Panc1 (cell line): ENCODE data around the gene PHF19. TPM values are rescaled to one million over a fixed set of nuclear protein-coding genes. Genes with fewer than 3 reads are reported as not detected.
A peak's percentile ranks its signal among the peaks of the same experiment; 100 is the strongest.

Experiments
- ATAC-seq: fragments of 200-7000 bp; cut with Tn5 transposase; 2 replicates; pipeline ENCODE4 v1.9.1; 2020; ENCODE audit warnings: mild to moderate bottlenecking, moderate library complexity
- BruUV-seq: library from RNA; stranded (reverse); fragments of 400-500 nt; replicated peaks from 2 replicates; lab custom pipeline; 2021; lab: Mats Ljungman, UMichigan
- CTCF ChIA-PET: fragments of 300-600 bp; sonication (Branson Sonifier 250); formaldehyde crosslinking; loops from one replicate; lab custom pipeline; 2022; ENCODE audit warnings: antibody characterized with exemption; lab: Charles Lee
- POLR2A ChIA-PET: fragments of 300-600 bp; sonication (Branson Sonifier 250); formaldehyde crosslinking; loops from one replicate; lab custom pipeline; 2022; ENCODE audit warnings: antibody characterized with exemption; lab: Charles Lee
- DNase-seq: peaks from one replicate; pipeline ENCODE4 v3.0.0-alpha.2; 2010; ENCODE audit warnings: low read depth, low spot score
- H3K27ac ChIP-seq: 2 replicates; pipeline ENCODE4 v1.5.1; 2011; ENCODE audit warnings: mild to moderate bottlenecking, low read length, inconsistent platforms
- H3K27me3 ChIP-seq: fragments of 200-500 bp; sonication (Bioruptor generic); 2 replicates; pipeline ENCODE4 v1.6.0; 2014; ENCODE audit warnings: low read length, inconsistent platforms; ENCODE audit not compliant: control insufficient read depth, insufficient read depth
- H3K36me3 ChIP-seq: fragments of 200-500 bp; sonication (Bioruptor generic); 2 replicates; pipeline ENCODE4 v1.5.1; 2014; ENCODE audit warnings: inconsistent platforms, mild to moderate bottlenecking, low read length, moderate library complexity; ENCODE audit not compliant: control insufficient read depth, insufficient read depth
- H3K4me1 ChIP-seq: 2 replicates; pipeline ENCODE4 v1.5.1; 2011; ENCODE audit warnings: inconsistent platforms, mild to moderate bottlenecking, low read length, moderate library complexity; ENCODE audit not compliant: control insufficient read depth, insufficient read depth
- H3K4me3 ChIP-seq, 2 experiments: 2 replicates each; pipeline ENCODE4 v1.5.1; 2011 to 2012; ENCODE audit warnings: low read depth in 2 of 2, low read length in 2 of 2, mild to moderate bottlenecking in 2 of 2, inconsistent platforms in 1 of 2, moderate library complexity in 1 of 2
- H3K9me3 ChIP-seq: fragments of 200-500 bp; sonication (Bioruptor generic); 2 replicates; pipeline ENCODE4 v1.5.1; 2014; ENCODE audit warnings: low read depth, mild to moderate bottlenecking, inconsistent platforms, low read length, moderate library complexity; ENCODE audit not compliant: control insufficient read depth, insufficient read depth
- POLR2AphosphoS5 ChIP-seq: IDR thresholded peaks from 2 replicates; pipeline ENCODE4 v1.6.1; 2012; ENCODE audit warnings: mild to moderate bottlenecking, low read depth, low read length, moderate library complexity
- SIN3A ChIP-seq: IDR thresholded peaks from 2 replicates; pipeline ENCODE4 v1.6.1; 2012; ENCODE audit warnings: low read depth, mild to moderate bottlenecking, low read length, moderate library complexity, borderline replicate concordance; ENCODE audit not compliant: insufficient read depth
- TCF7L2 ChIP-seq: IDR thresholded peaks from 2 replicates; pipeline ENCODE4 v1.6.1; 2011; ENCODE audit warnings: mild to moderate bottlenecking, low read depth, low read length, inconsistent platforms
- in situ Hi-C: cut with HindIII; loops from 2 replicates; pipeline ENCODE4 v1.10.0; 2016; ENCODE audit warnings: low sequenced_read_pairs, low pct_unique_long_range_greater_than_20kb
- intact Hi-C: fragments of 100-400 bp; cut with micrococcal nuclease; formaldehyde crosslinking; loops from one replicate; pipeline ENCODE4 v1.10.0; 2022; ENCODE audit not compliant: unreplicated experiment
- total RNA-seq: library from RNA; stranded (reverse); gene quantifications from one replicate; pipeline ENCODE4 v1.2.1, GENCODE V29; 2021; ENCODE audit not compliant: unreplicated experiment
- TF ChIP-seq, protein P1 (sequence below): fragments of 450-650 bp; IDR thresholded peaks from 2 replicates; pipeline ENCODE4 v1.5.1; 2017; ENCODE audit warnings: mild to moderate bottlenecking
- TF ChIP-seq, protein P2 (sequence below), 2 experiments: IDR thresholded peaks; 2 replicates each; pipeline ENCODE4 v1.6.1; 2011 to 2012; ENCODE audit warnings: low read depth in 2 of 2, control low read depth in 1 of 2, low read length in 1 of 2, mild to moderate bottlenecking in 1 of 2, moderate library complexity in 1 of 2; ENCODE audit not compliant: insufficient read depth in 1 of 2

Gene PHF19
- total RNA-seq, 1 experiment from 2014 or later: 91.1 TPM

DNA sequence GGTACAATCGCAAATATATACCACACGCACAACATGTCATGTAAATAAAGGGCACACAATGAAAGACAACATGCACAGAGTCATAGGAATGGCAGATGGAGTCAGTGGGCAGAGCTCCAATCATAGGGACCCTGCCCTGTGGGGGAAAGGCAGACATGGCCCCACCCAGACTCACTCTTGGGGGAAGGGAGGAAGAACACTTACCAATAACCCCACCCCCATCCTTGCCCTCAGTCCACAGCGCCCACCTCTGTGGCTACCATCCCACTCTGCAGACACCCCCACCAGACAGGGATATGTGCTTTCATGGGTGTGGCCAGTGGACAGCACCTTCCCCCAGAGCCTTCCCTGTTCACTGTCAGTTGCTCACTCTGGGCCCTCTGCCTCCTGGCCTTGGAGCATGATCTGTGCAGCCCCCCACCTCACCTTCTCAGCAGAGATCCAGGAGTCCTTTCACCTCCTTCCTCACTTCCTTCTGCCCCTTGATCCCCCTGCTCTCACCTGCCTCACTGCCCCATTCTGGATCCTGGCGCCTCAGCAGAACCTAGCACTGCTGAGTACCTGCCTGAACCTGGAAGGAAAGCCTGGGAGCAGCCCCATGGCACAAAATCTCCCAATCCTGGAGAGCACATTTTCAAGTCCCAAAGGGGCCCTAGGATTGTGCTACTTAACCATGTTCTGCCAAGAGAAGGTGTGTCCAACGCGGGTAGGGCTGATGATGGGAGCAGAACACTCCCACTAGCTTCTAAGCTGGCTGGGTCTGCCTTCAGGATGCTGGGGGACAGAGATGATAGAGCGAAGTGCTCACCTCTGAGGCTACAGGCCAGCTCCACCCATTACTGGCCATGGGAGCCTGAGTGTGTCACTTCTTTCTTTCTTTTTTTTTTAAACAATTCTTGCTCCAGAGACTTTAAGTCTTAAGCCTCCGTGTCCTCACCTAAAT, 1.5 kb upstream of the PHF19 start:
- Histone ChIP-seq H3K27ac (peak overlapping the region; percentile 91), H3K4me3 (peak overlapping the region in 1 of 2 experiments; percentile 63; a peak in 1 of 4 replicates), H3K27me3 (no peaks in the 10 kb centered on the region), H3K9me3 (no peaks in the 10 kb centered on the region), H3K4me1 (peaks cover 36% of the 10 kb centered on the region), H3K36me3 (no peaks in the 10 kb centered on the region; the same call in 1 of the 2 replicates)
- in situ Hi-C loops (no loop called here), intact Hi-C loops (loop anchor here (5.0 kb wide), 1 partner anchor 49 kb away; the partner anchor contains the start of gene TRAF1)
- DNase-seq (no peak), ATAC-seq (no peak)
- ChIA-PET POLR2A (no interaction called here), CTCF (no interaction called here)
- TF ChIP-seq SIN3A (no peak), TCF7L2 (no peak), POLR2AphosphoS5 (no peak)
- TF ChIP-seq, protein P1, sequence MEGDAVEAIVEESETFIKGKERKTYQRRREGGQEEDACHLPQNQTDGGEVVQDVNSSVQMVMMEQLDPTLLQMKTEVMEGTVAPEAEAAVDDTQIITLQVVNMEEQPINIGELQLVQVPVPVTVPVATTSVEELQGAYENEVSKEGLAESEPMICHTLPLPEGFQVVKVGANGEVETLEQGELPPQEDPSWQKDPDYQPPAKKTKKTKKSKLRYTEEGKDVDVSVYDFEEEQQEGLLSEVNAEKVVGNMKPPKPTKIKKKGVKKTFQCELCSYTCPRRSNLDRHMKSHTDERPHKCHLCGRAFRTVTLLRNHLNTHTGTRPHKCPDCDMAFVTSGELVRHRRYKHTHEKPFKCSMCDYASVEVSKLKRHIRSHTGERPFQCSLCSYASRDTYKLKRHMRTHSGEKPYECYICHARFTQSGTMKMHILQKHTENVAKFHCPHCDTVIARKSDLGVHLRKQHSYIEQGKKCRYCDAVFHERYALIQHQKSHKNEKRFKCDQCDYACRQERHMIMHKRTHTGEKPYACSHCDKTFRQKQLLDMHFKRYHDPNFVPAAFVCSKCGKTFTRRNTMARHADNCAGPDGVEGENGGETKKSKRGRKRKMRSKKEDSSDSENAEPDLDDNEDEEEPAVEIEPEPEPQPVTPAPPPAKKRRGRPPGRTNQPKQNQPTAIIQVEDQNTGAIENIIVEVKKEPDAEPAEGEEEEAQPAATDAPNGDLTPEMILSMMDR: no peak
- TF ChIP-seq, protein P2, sequence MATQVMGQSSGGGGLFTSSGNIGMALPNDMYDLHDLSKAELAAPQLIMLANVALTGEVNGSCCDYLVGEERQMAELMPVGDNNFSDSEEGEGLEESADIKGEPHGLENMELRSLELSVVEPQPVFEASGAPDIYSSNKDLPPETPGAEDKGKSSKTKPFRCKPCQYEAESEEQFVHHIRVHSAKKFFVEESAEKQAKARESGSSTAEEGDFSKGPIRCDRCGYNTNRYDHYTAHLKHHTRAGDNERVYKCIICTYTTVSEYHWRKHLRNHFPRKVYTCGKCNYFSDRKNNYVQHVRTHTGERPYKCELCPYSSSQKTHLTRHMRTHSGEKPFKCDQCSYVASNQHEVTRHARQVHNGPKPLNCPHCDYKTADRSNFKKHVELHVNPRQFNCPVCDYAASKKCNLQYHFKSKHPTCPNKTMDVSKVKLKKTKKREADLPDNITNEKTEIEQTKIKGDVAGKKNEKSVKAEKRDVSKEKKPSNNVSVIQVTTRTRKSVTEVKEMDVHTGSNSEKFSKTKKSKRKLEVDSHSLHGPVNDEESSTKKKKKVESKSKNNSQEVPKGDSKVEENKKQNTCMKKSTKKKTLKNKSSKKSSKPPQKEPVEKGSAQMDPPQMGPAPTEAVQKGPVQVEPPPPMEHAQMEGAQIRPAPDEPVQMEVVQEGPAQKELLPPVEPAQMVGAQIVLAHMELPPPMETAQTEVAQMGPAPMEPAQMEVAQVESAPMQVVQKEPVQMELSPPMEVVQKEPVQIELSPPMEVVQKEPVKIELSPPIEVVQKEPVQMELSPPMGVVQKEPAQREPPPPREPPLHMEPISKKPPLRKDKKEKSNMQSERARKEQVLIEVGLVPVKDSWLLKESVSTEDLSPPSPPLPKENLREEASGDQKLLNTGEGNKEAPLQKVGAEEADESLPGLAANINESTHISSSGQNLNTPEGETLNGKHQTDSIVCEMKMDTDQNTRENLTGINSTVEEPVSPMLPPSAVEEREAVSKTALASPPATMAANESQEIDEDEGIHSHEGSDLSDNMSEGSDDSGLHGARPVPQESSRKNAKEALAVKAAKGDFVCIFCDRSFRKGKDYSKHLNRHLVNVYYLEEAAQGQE (IDR thresholded peaks at IDR 0.05; ENCODE audit: insufficient read depth in 1 of 2, low read depth in 2 of 2, low read length in 1 of 2): no peak
- BruUV-seq: TSS peak; percentile 91

DNA sequence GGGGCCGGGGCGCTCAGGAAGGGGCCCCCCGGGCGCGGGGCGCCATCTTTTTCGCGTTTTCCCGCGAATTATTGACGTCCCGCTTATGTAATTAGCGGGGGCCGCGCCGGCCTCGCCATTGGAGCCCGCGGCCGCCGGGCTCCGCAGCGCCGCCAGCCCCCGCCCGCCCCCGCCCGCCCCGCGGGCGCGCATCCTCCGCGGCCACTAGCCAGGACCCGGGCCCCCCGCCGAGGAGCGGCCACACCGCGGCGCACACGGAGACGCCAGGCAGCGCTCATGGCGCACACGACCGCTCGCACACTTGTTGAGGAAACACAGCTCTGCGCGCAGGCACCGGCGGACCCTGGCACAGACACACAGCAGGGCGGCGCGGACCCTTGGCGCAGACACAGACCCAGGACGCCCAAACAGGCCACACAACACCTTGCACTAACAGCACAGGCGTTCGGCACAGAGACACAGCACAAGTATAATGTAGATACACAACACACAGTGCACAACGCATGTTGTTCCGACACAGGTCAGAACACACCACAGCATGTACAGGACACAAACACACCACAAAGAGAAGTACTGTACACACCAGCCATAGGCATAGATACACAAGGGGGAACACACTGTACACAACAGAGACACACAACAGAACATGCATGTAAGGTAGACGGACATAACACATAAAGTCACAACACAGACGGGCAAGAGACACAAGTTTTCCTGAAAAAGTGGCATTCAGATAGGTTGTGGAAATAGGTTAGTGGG, 467 bp upstream of the PHF19 start:
- no peaks in the 10 kb centered on the region for H3K9me3 ChIP-seq
- H3K36me3 ChIP-seq: no peaks in the 10 kb centered on the region; the same call in 1 of the 2 replicates
- DNase-seq: no peak
- no peaks in the 10 kb centered on the region for H3K27me3 ChIP-seq
- no TSS peak for BruUV-seq
- in situ Hi-C loops: no loop called here
- intact Hi-C loops: loop anchor here (5.0 kb wide), 1 partner anchor 50 kb away; the partner anchor contains the start of gene TRAF1
- peak overlapping the region; percentile 50 to 63 for H3K4me3 ChIP-seq
- ChIA-PET CTCF (no interaction called here), POLR2A (no interaction called here)
- peak overlapping the region; percentile 91 for H3K27ac ChIP-seq
- TF ChIP-seq, protein P2 (IDR thresholded peaks at IDR 0.05; ENCODE audit: insufficient read depth in 1 of 2, low read depth in 2 of 2, low read length in 1 of 2): no peak
- TF ChIP-seq POLR2AphosphoS5 (no peak), SIN3A (no peak), TCF7L2 (no peak)
- TF ChIP-seq, protein P1: no peak; the same call in 1 of the 2 replicates
- ATAC-seq: peak; percentile 67
- peaks cover 38% of the 10 kb centered on the region for H3K4me1 ChIP-seq
